Brain pericyte (primary cell): ENCODE results near the gene VEZT.
"Not testable (repeated sequence)": the region's sequence is repeated elsewhere in the genome, so short reads cannot be mapped to it uniquely, and the experiment has no call there.

Experiments used
- DNase-seq: peaks from one replicate; pipeline ENCODE4 v3.0.0-alpha.2; 2012; ENCODE audit warnings: low read depth, low spot score

VEZT gene

GRCh38 chr12:95224202-95225170 is 6.9 kb downstream of the VEZT start:
- no peak for DNase-seq

- no peak for DNase-seq
These were observed 8.1 kb downstream of the VEZT start for GRCh38 chr12:95225645-95226212.

- DNase-seq, result no peak
These were observed 10.3 kb downstream of the VEZT start for GRCh38 chr12:95227818-95228356.

GRCh38 chr12:95228617-95229016 is 11.0 kb downstream of the VEZT start:
- no peak for DNase-seq

- no peak for DNase-seq
These were observed 12.0 kb downstream of the VEZT start for GRCh38 chr12:95229636-95230035.

GRCh38 chr12:95230313-95230712 is 12.7 kb downstream of the VEZT start:
- no peak for DNase-seq

GRCh38 chr12:95231190-95231589 is 13.6 kb downstream of the VEZT start:
- DNase-seq, result no peak

GRCh38 chr12:95234187-95234586 is 16.6 kb downstream of the VEZT start:
- DNase-seq, result not testable (repeated sequence)

GRCh38 chr12:95235621-95236020 is 18.0 kb downstream of the VEZT start:
- DNase-seq, result not testable (repeated sequence)

- no peak for DNase-seq
These were observed 19.7 kb downstream of the VEZT start for GRCh38 chr12:95237315-95237714.

- DNase-seq, result no peak
These were observed 20.5 kb downstream of the VEZT start for GRCh38 chr12:95238150-95238549.

GRCh38 chr12:95239216-95239615 is 21.6 kb downstream of the VEZT start:
- DNase-seq, result no peak

GRCh38 chr12:95239835-95240234 is 22.2 kb downstream of the VEZT start:
- DNase-seq, result not testable (repeated sequence)

- no peak for DNase-seq
These were observed 22.9 kb downstream of the VEZT start for GRCh38 chr12:95240556-95240955.

GRCh38 chr12:95241138-95241537 is 23.5 kb downstream of the VEZT start:
- DNase-seq, result not testable (repeated sequence)

- DNase-seq, result no peak
These were observed 24.3 kb downstream of the VEZT start for GRCh38 chr12:95241761-95242506.

- DNase-seq, result no peak
These were observed 26.0 kb downstream of the VEZT start for GRCh38 chr12:95243497-95244183.

GRCh38 chr12:95244350-95244749 is 26.7 kb downstream of the VEZT start:
- no peak for DNase-seq

- DNase-seq, result no peak
These were observed 30.5 kb downstream of the VEZT start for GRCh38 chr12:95248095-95248494.

- DNase-seq, result peak; percentile 40
These were observed 31.2 kb downstream of the VEZT start for GRCh38 chr12:95248604-95249360.

- DNase-seq, result no peak
These were observed 35.8 kb downstream of the VEZT start for GRCh38 chr12:95253386-95253785.
